Pancreas (tissue), 10 donors: ENCODE results near the gene CEACAM3. TPM values are rescaled to one million over a fixed set of nuclear protein-coding genes. Genes with fewer than 3 reads are reported as not detected.
"Not testable (repeated sequence)": the region's sequence is repeated elsewhere in the genome, so short reads cannot be mapped to it uniquely, and the experiment has no call there.

Experiments
- ATAC-seq, 4 donors: fragments of 200-7000 bp; cut with Tn5 transposase; one replicate each; pipeline versions ENCODE4 v1.8.0 to v1.9.1; 2020; ENCODE audit warnings: mild to moderate bottlenecking in 4 of 4, moderate library complexity in 4 of 4
- DNase-seq, 6 donors: peaks; one replicate each; pipeline ENCODE4 v3.0.0-alpha.2; 2020
- FAIRE-seq: peaks from 2 replicates; lab custom pipeline; 2012; peaks lifted over from hg19 to GRCh38; lab: Jason Lieb, UNC
- H3K27ac ChIP-seq, 4 donors: fragments of 200-600 bp; sonication (generic); 1 replicate in 3 of 4; 2 replicates in 1 of 4; pipeline versions ENCODE4 v1.5.0 to v1.8.0; 2020
- H3K27me3 ChIP-seq, 4 donors: fragments of 200-600 bp; one replicate each; pipeline ENCODE4 v1.8.0; 2021
- H3K36me3 ChIP-seq, 3 donors: fragments of 200-600 bp; sonication (generic) in 1 of 3; one replicate each; pipeline versions ENCODE4 v1.5.0 to v1.8.0; 2020 to 2021
- H3K4me1 ChIP-seq, 3 donors: fragments of 200-600 bp; one replicate each; pipeline ENCODE4 v1.8.0; 2021
- H3K4me3 ChIP-seq, 4 donors: fragments of 200-600 bp; sonication (generic) in 2 of 4; one replicate each; pipeline versions ENCODE4 v1.5.0 to v1.8.0; 2020 to 2021
- H3K9me3 ChIP-seq, 4 donors: fragments of 200-600 bp; one replicate each; pipeline ENCODE4 v1.8.0; 2021
- WGBS, 2 donors: extraction: QIAGEN DNeasy Blood & Tissue Kit; methylation state at CpG; one replicate each; pipeline ENCODE4 v1.1.7; 2013; 5-methylcytosine and 5-hydroxymethylcytosine counted together
- intact Hi-C, 3 donors: fragments of 100-400 bp; cut with DNase I; formaldehyde crosslinking; loops; one replicate each; pipeline versions ENCODE4 v1.11.1 to v1.14.2; 2022
- polyA plus RNA-seq, 2 donors: library from polyadenylated mRNA; stranded (reverse); fragments of 200-250 nt; gene quantifications; one replicate each; pipeline ENCODE4 v1.2.3, GENCODE V29; 2013
- total RNA-seq, 6 donors: library from RNA; stranded (reverse); fragmentation: NEBNext Ultra II Directional in 4 of 6; extraction: Animal tissue kit (Norgen Biotek cat#: 25700) in 4 of 6; gene quantifications; one replicate each; pipeline versions ENCODE4 v1.2.1 to v1.2.4, GENCODE V29; 2021 to 2023
- TF ChIP-seq, protein P1 (sequence below), 4 donors: fragments of 200-600 bp; sonication (generic) in 3 of 4; IDR thresholded peaks; one replicate each; pipeline versions ENCODE4 v1.5.0 to v1.8.0; 2021; ENCODE audit warnings: antibody characterized with exemption in 4 of 4
- donor health status: healthy with polysubstance abuse.
- donor health status: DM: no; HTN: no; CAD: no; lungs with moderate emphysema.
- donor health status: DM: no; HTN: no; CAD: no.
- donor health status: control.
- donor health status: control.
- donor health status: Bipolar disorder and iron deficiency.
- donor health status: DM: yes; HTN: yes; CAD: no.
- donor health status: DM: no; HTN: no; CAD: no.
- donor health status: DM: no; HTN: no; CAD: no.
- donor health status: DM: yes; HTN: yes; CAD: no.

Gene CEACAM3
- total and polyA plus RNA-seq, 8 donors = 0.41 to 0.61 TPM; not detected in 6

DNA sequence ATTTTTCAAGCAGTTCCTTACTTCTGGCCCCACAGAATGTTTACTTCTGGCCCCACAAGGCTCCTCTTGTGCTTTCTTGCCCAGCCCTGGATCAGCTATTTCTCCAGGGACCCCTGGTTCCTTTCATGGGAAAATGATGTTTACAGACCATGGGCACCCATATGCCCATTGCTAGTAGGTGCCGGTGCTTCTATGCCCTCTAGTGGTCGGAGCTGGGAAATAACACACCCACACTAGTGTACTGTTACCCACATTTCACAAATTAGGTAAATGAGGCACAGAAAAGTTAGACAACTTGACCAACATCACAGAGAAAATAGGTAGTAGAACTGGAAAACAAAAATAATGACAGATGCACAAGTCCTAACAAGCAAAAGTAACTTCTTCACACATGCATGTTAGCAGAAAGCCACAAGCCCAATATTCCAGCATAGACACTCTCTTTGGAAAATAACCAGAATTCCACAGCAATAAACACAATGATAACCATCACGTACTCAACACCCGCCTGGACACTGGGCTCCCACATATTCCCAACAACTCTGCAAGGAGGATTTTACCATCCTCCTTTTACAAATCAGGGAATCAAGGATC is 42.4 kb upstream of the CEACAM3 start:
- H3K4me3 ChIP-seq = no peak overlapping the region
- H3K27ac ChIP-seq = no peak overlapping the region
- no peak for FAIRE-seq
- H3K36me3 ChIP-seq = no peaks in the 10 kb centered on the region
- TF ChIP-seq, protein P1, sequence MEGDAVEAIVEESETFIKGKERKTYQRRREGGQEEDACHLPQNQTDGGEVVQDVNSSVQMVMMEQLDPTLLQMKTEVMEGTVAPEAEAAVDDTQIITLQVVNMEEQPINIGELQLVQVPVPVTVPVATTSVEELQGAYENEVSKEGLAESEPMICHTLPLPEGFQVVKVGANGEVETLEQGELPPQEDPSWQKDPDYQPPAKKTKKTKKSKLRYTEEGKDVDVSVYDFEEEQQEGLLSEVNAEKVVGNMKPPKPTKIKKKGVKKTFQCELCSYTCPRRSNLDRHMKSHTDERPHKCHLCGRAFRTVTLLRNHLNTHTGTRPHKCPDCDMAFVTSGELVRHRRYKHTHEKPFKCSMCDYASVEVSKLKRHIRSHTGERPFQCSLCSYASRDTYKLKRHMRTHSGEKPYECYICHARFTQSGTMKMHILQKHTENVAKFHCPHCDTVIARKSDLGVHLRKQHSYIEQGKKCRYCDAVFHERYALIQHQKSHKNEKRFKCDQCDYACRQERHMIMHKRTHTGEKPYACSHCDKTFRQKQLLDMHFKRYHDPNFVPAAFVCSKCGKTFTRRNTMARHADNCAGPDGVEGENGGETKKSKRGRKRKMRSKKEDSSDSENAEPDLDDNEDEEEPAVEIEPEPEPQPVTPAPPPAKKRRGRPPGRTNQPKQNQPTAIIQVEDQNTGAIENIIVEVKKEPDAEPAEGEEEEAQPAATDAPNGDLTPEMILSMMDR (IDR thresholded peaks at IDR 0.05) = peak; percentile 36 to 61 (median 54)
- H3K9me3 ChIP-seq = no peaks in the 10 kb centered on the region
- ATAC-seq = peak; percentile 56 to 69 (median 60)
- 4 to 9% methylated on average over 4 of the region's 4 CpGs for WGBS, 2 donors
- H3K27me3 ChIP-seq = no peaks in the 10 kb centered on the region
- intact Hi-C loops = no loop called here
- DNase-seq = peak in 5 of 6 donors; percentile 34 to 70 (median 64)
- H3K4me1 ChIP-seq = peaks cover 0 to 9% (median 6%) of the 10 kb centered on the region in 3 donors

DNA sequence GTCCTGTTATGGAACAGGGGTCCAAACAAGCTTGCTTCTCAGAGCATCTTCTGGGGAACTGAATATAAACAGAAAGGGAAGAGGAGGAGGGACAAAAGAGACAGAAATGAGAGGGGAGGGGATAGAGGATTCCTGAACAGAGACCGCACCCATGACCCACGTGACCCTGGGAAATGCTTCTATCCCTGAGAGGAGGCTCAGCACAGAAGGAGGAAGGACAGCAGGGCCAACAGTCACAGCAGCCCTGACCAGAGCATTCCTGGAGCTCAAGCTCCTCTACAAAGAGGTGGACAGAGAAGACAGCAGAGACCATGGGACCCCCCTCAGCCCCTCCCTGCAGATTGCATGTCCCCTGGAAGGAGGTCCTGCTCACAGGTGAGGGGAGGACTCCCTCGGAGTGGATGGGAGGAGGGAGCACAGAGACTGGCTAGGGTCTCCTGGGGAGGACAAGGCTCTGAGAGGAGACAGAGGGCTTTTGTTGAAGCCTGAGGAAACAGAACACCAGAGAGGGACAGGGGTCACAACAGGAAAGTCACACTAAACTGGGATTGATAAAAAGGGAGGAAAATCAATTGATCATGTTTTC is 41.0 kb upstream of the CEACAM3 start, which contains the start of gene CEACAM6:
Gene CEACAM6 (plus strand): TSS at position 203 of the 586 bp plus-strand sequence. CDS start 109 bp downstream, at position 312.
- TF ChIP-seq, protein P1 (IDR thresholded peaks at IDR 0.05) = no peak
- Histone ChIP-seq H3K27ac (no peak within 1 kb of the TSS), H3K36me3 (no peaks in the 10 kb centered on the region), H3K4me1 (peaks cover 0 to 9% (median 6%) of the 10 kb centered on the region in 3 donors), H3K4me3 (no peak within 1 kb of the TSS), H3K27me3 (no peaks in the 10 kb centered on the region), H3K9me3 (no peaks in the 10 kb centered on the region)
- DNase-seq (no peak), FAIRE-seq (no peak), ATAC-seq (no peak)
- 36 to 38% methylated on average over 3 of the region's 3 CpGs for WGBS, 2 donors
- intact Hi-C loops = no loop called here

DNA sequence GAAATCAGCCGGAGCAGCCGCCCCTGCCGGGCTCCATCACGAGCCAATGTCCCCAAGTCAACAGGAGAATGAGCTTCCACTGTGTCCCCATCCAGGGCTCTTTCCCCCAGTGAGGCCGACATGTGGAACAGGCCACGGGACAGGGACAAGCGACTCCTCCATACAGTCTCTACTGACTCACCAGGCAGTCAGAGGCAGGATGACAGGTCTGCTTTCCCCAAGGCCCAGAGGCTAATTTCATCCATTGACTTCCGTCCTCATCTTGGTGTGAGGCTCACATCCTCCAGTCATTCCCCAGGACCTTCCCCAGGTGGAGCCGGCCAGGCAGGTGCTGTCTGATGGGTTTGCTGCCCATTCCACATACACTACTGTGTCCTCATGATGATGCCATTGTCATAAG is 37.5 kb upstream of the CEACAM3 start:
- H3K27me3 ChIP-seq = no peaks in the 10 kb centered on the region
- DNase-seq = no peak
- no peaks in the 10 kb centered on the region for H3K36me3 ChIP-seq
- H3K4me1 ChIP-seq = no peaks in the 10 kb centered on the region
- H3K4me3 ChIP-seq = no peak overlapping the region
- H3K9me3 ChIP-seq = no peaks in the 10 kb centered on the region
- ATAC-seq = no peak
- TF ChIP-seq, protein P1 (IDR thresholded peaks at IDR 0.05) = no peak
- FAIRE-seq = no peak
- intact Hi-C loops = no loop called here
- no peak overlapping the region for H3K27ac ChIP-seq
- WGBS, 2 donors = 62 to 81% methylated on average over 9 of the region's 9 CpGs

DNA sequence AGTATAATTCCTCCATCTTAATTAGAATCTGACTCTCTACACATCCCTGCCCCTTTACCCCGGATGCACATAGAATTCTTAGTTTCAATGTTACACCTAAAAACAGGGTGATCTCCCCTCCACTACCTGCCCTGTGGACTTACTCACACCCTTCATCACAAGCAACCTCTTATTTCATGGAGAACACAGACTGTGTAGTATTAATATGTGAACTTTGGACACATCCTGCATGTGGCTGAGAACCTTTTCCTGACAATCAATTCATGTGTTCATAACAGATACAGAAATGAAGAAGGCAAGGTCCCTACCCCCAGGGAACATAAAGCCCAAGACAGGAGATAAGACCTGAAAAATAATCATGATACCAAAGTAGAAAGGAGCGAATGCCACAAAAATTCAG is 29.3 kb upstream of the CEACAM3 start:
- FAIRE-seq (no peak), DNase-seq (no peak), ATAC-seq (no peak)
- Histone ChIP-seq H3K27me3 (no peaks in the 10 kb centered on the region), H3K4me1 (no peaks in the 10 kb centered on the region), H3K4me3 (no peak overlapping the region), H3K36me3 (no peaks in the 10 kb centered on the region), H3K9me3 (no peaks in the 10 kb centered on the region), H3K27ac (no peak overlapping the region)
- intact Hi-C loops = no loop called here
- 79 to 80% methylated on average over 2 of the region's 2 CpGs for WGBS, 2 donors
- TF ChIP-seq, protein P1 (IDR thresholded peaks at IDR 0.05) = no peak

DNA sequence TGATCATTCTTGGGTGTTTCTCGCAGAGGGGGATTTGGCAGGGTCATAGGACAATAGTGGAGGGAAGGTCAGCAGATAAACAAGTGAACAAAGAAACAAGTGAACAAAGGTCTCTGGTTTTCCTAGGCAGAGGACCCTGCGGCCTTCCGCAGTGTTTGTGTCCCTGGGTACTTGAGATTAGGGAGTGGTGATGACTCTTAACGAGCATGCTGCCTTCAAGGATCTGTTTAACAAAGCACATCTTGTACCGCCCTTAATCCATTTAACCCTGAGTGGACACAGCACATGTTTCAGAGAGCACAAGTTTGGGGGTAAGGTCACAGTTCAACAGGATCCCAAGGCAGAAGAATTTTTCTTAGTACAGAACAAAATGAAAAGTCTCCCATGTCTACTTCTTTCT is 28.3 kb upstream of the CEACAM3 start:
- intact Hi-C loops, H3K36me3 ChIP-seq, H3K4me1 ChIP-seq, H3K9me3 ChIP-seq, ATAC-seq, DNase-seq, H3K27ac ChIP-seq, H3K27me3 ChIP-seq, H3K4me3 ChIP-seq, FAIRE-seq: not testable (repeated sequence)
- WGBS, 2 donors = 60 to 62% methylated on average over 4 to 5 of the region's 5 CpGs
